Naive B cell (primary cell): Measurements from ENCODE around the gene SPEG. TPM values are rescaled to one million over a fixed set of nuclear protein-coding genes. Genes with fewer than 3 reads are reported as not detected.

Experiments
- ATAC-seq, 2 donors: fragments of 150-1000 bp; cut with Tn5 transposase; 2 replicates each; pipeline ENCODE4 v1.10.0; 2021; ENCODE audit warnings: low read depth in 2 of 2, mild to moderate bottlenecking in 2 of 2, moderate library complexity in 2 of 2
- DNase-seq: peaks from one replicate; pipeline ENCODE4 v3.0.0; 2022
- H3K27ac Mint-ChIP-seq, 6 donors: one replicate each; pipeline ENCODE4 v1.8.0; 2020 to 2022; ENCODE audit warnings: mild to moderate bottlenecking in 6 of 6, mixed read lengths in 6 of 6, moderate library complexity in 5 of 6, inconsistent platforms in 2 of 6
- H3K27me3 Mint-ChIP-seq, 3 donors: one replicate each; pipeline ENCODE4 v1.8.0; 2021 to 2022; ENCODE audit warnings: mixed read lengths in 3 of 3, mild to moderate bottlenecking in 1 of 3
- H3K36me3 Mint-ChIP-seq, 2 donors: one replicate each; pipeline ENCODE4 v1.8.0; 2020 to 2022; ENCODE audit warnings: mixed read lengths in 2 of 2, inconsistent platforms in 1 of 2, mild to moderate bottlenecking in 1 of 2
- H3K4me1 Mint-ChIP-seq, 3 donors: one replicate each; pipeline ENCODE4 v1.8.0; 2020 to 2022; ENCODE audit warnings: mixed read lengths in 3 of 3, inconsistent platforms in 1 of 3, mild to moderate bottlenecking in 1 of 3, moderate library complexity in 1 of 3
- H3K4me3 Mint-ChIP-seq, 8 donors: one replicate each; pipeline ENCODE4 v1.8.0; 2020 to 2022; ENCODE audit warnings: mild to moderate bottlenecking in 8 of 8, mixed read lengths in 8 of 8, moderate library complexity in 8 of 8, inconsistent platforms in 2 of 8
- H3K9me3 Mint-ChIP-seq, 7 donors: one replicate each; pipeline ENCODE4 v1.8.0; 2020 to 2022; ENCODE audit warnings: mixed read lengths in 7 of 7, mild to moderate bottlenecking in 5 of 7, inconsistent platforms in 2 of 7, moderate library complexity in 1 of 7
- polyA plus RNA-seq, 6 donors: library from polyadenylated mRNA; unstranded; fragments of 300-500 nt; fragmentation: Illumina TruSeq; gene quantifications; one replicate each; pipeline ENCODE4 v1.2.3, GENCODE V29; 2021; ENCODE audit warnings: low read depth in 6 of 6

The SPEG gene
- polyA plus RNA-seq, 6 donors from 2014 or later: 0.18 TPM; not detected in 5

DNA sequence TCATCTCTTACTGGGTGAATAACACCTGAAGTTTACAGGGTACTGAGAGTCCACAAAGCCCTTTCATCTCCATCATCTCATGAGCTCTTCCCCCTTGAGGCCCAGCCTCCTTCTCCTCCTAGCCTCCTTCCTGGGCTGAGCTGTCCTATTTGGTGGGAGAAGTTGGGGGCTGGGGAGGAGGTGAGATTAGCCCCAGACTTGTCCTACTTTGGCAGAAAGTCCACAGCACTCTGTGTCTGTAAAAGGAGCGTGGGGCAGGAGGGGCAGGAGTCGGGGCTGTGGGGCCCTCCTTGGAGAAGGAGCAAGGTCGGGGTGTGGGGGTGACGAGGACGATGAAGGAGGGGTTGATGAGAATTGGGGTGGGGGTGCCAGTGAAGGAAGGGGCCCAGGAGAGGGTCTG lies 26.4 kb upstream of the SPEG start:
- H3K4me1 Mint-ChIP-seq: no peaks in the 10 kb centered on the region
- H3K27ac Mint-ChIP-seq: peak overlapping the region in 1 of 6 donors; percentile 24
- DNase-seq (no peak), ATAC-seq (no peak)
- peaks cover 0 to 16% (median 11%) of the 10 kb centered on the region in 7 donors for H3K9me3 Mint-ChIP-seq
- H3K4me3 Mint-ChIP-seq: no peak overlapping the region
- H3K36me3 Mint-ChIP-seq: no peaks in the 10 kb centered on the region
- H3K27me3 Mint-ChIP-seq: peaks cover 12 to 71% (median 59%) of the 10 kb centered on the region in 3 donors

GRCh38 chr2:219408631-219409030 lies 26.0 kb upstream of the SPEG start:
- H3K27me3 Mint-ChIP-seq: peaks cover 10 to 72% (median 59%) of the 10 kb centered on the region in 3 donors
- ATAC-seq: no peak

GRCh38 chr2:219409619-219410018 lies 25.0 kb upstream of the SPEG start:
- H3K27ac Mint-ChIP-seq: no peak overlapping the region
- H3K36me3 Mint-ChIP-seq: no peaks in the 10 kb centered on the region
- H3K27me3 Mint-ChIP-seq: peaks cover 13 to 68% (median 55%) of the 10 kb centered on the region in 3 donors
- H3K4me3 Mint-ChIP-seq: no peak overlapping the region
- H3K4me1 Mint-ChIP-seq: no peaks in the 10 kb centered on the region
- DNase-seq: no peak
- no peak for ATAC-seq
- peaks cover 0 to 23% (median 13%) of the 10 kb centered on the region in 7 donors for H3K9me3 Mint-ChIP-seq

More at GRCh38 chr2:219408631-219409030, 26.0 kb upstream of the SPEG start:
- H3K4me1 Mint-ChIP-seq: no peaks in the 10 kb centered on the region
- H3K36me3 Mint-ChIP-seq: no peaks in the 10 kb centered on the region
- H3K27ac Mint-ChIP-seq: peak overlapping the region in 1 of 6 donors; percentile 24
- no peak overlapping the region for H3K4me3 Mint-ChIP-seq
- DNase-seq: no peak
- H3K9me3 Mint-ChIP-seq: peaks cover 0 to 20% (median 11%) of the 10 kb centered on the region in 7 donors

GRCh38 chr2:219410390-219410789 lies 24.3 kb upstream of the SPEG start:
- ATAC-seq: no peak
- H3K9me3 Mint-ChIP-seq: peaks cover 0 to 23% (median 13%) of the 10 kb centered on the region in 7 donors
- no peak overlapping the region for H3K27ac Mint-ChIP-seq
- no peak for DNase-seq
- H3K27me3 Mint-ChIP-seq: peaks cover 16 to 65% (median 55%) of the 10 kb centered on the region in 3 donors
- no peaks in the 10 kb centered on the region for H3K4me1 Mint-ChIP-seq
- H3K36me3 Mint-ChIP-seq: no peaks in the 10 kb centered on the region
- H3K4me3 Mint-ChIP-seq: no peak overlapping the region

GRCh38 chr2:219414857-219415256 lies 19.8 kb upstream of the SPEG start:
- Mint-ChIP-seq H3K4me1 (peaks cover 0 to 2% (median 0%) of the 10 kb centered on the region in 3 donors), H3K4me3 (no peak overlapping the region), H3K27ac (no peak overlapping the region), H3K36me3 (no peaks in the 10 kb centered on the region), H3K27me3 (peaks cover 31 to 71% (median 58%) of the 10 kb centered on the region in 3 donors), H3K9me3 (peaks cover 0 to 23% (median 10%) of the 10 kb centered on the region in 7 donors)
- DNase-seq (no peak), ATAC-seq (no peak)

- Mint-ChIP-seq H3K27me3 (peaks cover 33 to 76% (median 64%) of the 10 kb centered on the region in 3 donors), H3K4me3 (no peak overlapping the region), H3K27ac (no peak overlapping the region), H3K36me3 (no peaks in the 10 kb centered on the region), H3K9me3 (peaks cover 0 to 23% (median 8%) of the 10 kb centered on the region in 7 donors), H3K4me1 (peaks cover 0 to 2% (median 0%) of the 10 kb centered on the region in 3 donors)
- DNase-seq (no peak), ATAC-seq (no peak)
Measured at GRCh38 chr2:219415580-219416234, 18.9 kb upstream of the SPEG start.

DNA sequence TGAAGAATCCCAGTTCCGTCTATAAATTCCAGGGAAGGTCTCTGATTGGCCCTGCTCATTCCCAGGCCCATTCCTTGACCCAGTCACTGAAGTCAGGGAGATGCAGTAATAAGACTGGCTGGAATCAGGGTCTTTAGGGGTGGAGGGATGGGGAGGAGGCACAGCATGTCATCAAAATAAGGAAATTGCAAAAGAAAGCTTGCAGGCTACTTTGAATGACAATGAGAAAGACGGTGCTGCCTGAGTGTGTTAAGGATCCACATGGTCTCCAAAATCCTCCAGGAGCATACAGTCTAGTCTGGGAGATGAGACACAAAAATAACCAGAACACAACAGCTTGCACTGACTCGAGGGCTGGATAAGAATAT lies 18.4 kb upstream of the SPEG start:
- Mint-ChIP-seq H3K27ac (no peak overlapping the region), H3K9me3 (peaks cover 0 to 23% (median 8%) of the 10 kb centered on the region in 7 donors), H3K36me3 (no peaks in the 10 kb centered on the region), H3K4me1 (peaks cover 0 to 2% (median 0%) of the 10 kb centered on the region in 3 donors), H3K4me3 (no peak overlapping the region), H3K27me3 (peaks cover 33 to 81% (median 70%) of the 10 kb centered on the region in 3 donors)
- DNase-seq (no peak), ATAC-seq (no peak)

DNA sequence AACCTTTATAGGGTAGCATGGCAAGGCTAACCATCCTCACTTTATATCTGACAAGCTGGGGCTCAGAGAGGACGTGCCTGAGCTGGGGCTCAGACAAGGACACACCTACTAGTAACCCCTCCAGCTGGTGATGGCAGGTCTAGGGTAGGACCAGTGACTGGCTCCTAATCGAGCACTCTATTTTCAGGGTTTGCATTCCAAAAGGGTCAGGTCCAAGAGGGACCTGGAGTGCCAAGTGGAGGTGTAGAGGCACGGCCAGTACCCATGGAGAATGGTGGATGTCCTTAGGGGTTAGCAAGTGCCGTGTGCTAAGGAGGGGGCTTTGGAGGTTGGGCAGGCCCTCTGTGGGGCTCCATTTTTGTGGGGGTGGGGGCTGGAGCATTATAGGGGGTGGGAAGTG lies 17.7 kb upstream of the SPEG start:
- peak overlapping the region in 1 of 8 donors; percentile 53 for H3K4me3 Mint-ChIP-seq
- ATAC-seq (no peak), DNase-seq (no peak)
- H3K27me3 Mint-ChIP-seq: peaks cover 35 to 80% (median 77%) of the 10 kb centered on the region in 3 donors
- peaks cover 0 to 2% (median 0%) of the 10 kb centered on the region in 3 donors for H3K4me1 Mint-ChIP-seq
- H3K9me3 Mint-ChIP-seq: peaks cover 0 to 18% (median 5%) of the 10 kb centered on the region in 7 donors
- no peaks in the 10 kb centered on the region for H3K36me3 Mint-ChIP-seq
- H3K27ac Mint-ChIP-seq: peak overlapping the region in 1 of 6 donors; percentile 42

- H3K27me3 Mint-ChIP-seq: peaks cover 39 to 81% (median 80%) of the 10 kb centered on the region in 3 donors
Measured at GRCh38 chr2:219417374-219417773, 17.3 kb upstream of the SPEG start.

GRCh38 chr2:219418155-219419011 lies 16.3 kb upstream of the SPEG start, which contains the start of gene DES:
Gene DES, plus strand, starts transcription at chr2:219418377. Its CDS starts 86 bp downstream, at chr2:219418463.
- ATAC-seq (no peak), DNase-seq (no peak)
- Mint-ChIP-seq H3K4me1 (peaks cover 0 to 2% (median 0%) of the 10 kb centered on the region in 3 donors), H3K27me3 (peaks cover 41 to 79% (median 76%) of the 10 kb centered on the region in 3 donors), H3K36me3 (no peaks in the 10 kb centered on the region), H3K9me3 (peaks cover 0 to 6% (median 2%) of the 10 kb centered on the region in 7 donors), H3K4me3 (no peak within 1 kb of the TSS), H3K27ac (peak within 1 kb of the TSS in 1 of 6 donors; percentile 67)

More at GRCh38 chr2:219417374-219417773, 17.3 kb upstream of the SPEG start:
- Mint-ChIP-seq H3K27ac (no peak overlapping the region), H3K9me3 (peaks cover 0 to 15% (median 4%) of the 10 kb centered on the region in 7 donors), H3K4me3 (no peak overlapping the region), H3K4me1 (peaks cover 0 to 2% (median 0%) of the 10 kb centered on the region in 3 donors), H3K36me3 (no peaks in the 10 kb centered on the region)
- ATAC-seq: no peak
- no peak for DNase-seq

DNA sequence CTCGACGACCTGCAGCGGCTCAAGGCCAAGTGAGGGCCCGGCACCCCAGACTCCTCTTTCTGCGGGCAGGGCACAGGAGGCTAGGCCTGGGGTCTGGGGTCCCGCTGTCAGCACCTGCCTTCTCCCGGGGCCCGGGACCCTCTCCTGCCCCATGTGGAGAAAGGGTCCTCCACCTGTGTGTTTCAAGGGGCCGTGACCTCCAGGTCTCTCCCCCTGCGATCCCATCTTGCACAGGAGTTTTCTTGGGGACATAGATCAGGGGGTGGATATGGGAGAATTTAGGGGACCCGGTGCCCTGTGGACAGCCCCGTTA lies 15.7 kb upstream of the SPEG start:
- no peaks in the 10 kb centered on the region for H3K36me3 Mint-ChIP-seq
- no peak for DNase-seq
- peak overlapping the region in 1 of 6 donors; percentile 67 for H3K27ac Mint-ChIP-seq
- H3K27me3 Mint-ChIP-seq: peaks cover 38 to 79% (median 76%) of the 10 kb centered on the region in 3 donors
- no peak for ATAC-seq
- no peak overlapping the region for H3K4me3 Mint-ChIP-seq
- H3K9me3 Mint-ChIP-seq: peaks cover 0 to 2% (median 0%) of the 10 kb centered on the region in 7 donors
- H3K4me1 Mint-ChIP-seq: peaks cover 0 to 2% (median 0%) of the 10 kb centered on the region in 3 donors

- no peak for DNase-seq
- H3K27ac Mint-ChIP-seq: peak overlapping the region in 1 of 6 donors; percentile 67
- peaks cover 0 to 2% (median 0%) of the 10 kb centered on the region in 7 donors for H3K9me3 Mint-ChIP-seq
- peaks cover 0 to 2% (median 0%) of the 10 kb centered on the region in 3 donors for H3K4me1 Mint-ChIP-seq
- no peak overlapping the region for H3K4me3 Mint-ChIP-seq
- peaks cover 39 to 82% (median 79%) of the 10 kb centered on the region in 3 donors for H3K27me3 Mint-ChIP-seq
- ATAC-seq: no peak
- no peaks in the 10 kb centered on the region for H3K36me3 Mint-ChIP-seq
Measured at GRCh38 chr2:219419331-219420197, 15.1 kb upstream of the SPEG start.

- no peak for ATAC-seq
- Mint-ChIP-seq H3K27ac (no peak overlapping the region), H3K36me3 (no peaks in the 10 kb centered on the region), H3K9me3 (peaks cover 0 to 2% (median 0%) of the 10 kb centered on the region in 7 donors), H3K4me3 (no peak overlapping the region), H3K27me3 (peaks cover 38 to 83% (median 80%) of the 10 kb centered on the region in 3 donors), H3K4me1 (peaks cover 0 to 2% (median 0%) of the 10 kb centered on the region in 3 donors)
- no peak for DNase-seq
Measured at GRCh38 chr2:219420687-219421086, 14.0 kb upstream of the SPEG start.
